Stimulated activated CD4-positive, alpha-beta T cell treated with anti-CD3 and anti-CD28 coated beads, Interleukin-4, amount 100 ng/mL, for 4 hours (primary cell): ENCODE results near the gene BPIFA2.
"Not testable (repeated sequence)": the region's sequence is repeated elsewhere in the genome, so short reads cannot be mapped to it uniquely, and the experiment has no call there.

Source experiments
- DNase-seq, 2 experiments: peaks; one replicate each; pipeline ENCODE4 v3.0.0-alpha.2; 2020

Gene BPIFA2

DNA sequence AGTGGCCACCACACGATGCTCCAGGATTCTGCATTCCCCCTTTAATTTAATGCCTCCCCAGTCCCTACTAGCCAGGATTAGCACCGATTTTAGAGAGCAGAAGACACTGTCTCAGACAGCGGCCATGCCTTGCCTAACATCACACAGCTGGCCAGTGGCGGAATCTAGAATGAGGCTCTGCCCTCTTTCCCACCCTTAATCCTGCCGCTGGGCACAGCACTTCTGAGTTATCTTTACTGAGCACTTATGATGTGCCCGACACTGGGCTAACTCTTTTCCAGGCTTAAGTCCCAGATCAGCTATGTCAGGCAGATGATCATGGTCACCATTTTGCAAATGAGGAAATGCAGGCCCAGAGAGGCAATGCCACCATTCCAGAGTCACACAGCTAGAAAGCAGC, 5.6 kb upstream of the BPIFA2 start:
- no peak for DNase-seq

DNA sequence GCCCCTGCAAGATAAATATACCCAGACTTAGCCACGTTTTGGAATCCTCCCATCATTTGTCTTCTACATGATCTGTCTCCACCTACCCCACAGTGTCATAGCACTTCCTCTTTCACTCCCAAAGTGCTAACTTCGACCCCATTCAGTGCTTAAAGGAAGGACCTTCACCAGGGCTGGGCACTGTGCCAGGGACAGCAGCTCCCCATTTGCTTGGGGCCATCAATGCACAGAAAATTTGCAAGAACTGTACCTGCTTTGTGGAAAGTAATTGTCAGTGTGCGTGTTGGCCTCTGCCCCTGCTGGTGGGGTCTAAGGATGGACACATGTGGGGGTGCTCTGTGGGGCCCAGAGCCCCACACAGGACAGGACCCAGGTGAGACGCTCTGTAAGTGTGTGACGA, 5.2 kb upstream of the BPIFA2 start:
- DNase-seq: no peak

DNA sequence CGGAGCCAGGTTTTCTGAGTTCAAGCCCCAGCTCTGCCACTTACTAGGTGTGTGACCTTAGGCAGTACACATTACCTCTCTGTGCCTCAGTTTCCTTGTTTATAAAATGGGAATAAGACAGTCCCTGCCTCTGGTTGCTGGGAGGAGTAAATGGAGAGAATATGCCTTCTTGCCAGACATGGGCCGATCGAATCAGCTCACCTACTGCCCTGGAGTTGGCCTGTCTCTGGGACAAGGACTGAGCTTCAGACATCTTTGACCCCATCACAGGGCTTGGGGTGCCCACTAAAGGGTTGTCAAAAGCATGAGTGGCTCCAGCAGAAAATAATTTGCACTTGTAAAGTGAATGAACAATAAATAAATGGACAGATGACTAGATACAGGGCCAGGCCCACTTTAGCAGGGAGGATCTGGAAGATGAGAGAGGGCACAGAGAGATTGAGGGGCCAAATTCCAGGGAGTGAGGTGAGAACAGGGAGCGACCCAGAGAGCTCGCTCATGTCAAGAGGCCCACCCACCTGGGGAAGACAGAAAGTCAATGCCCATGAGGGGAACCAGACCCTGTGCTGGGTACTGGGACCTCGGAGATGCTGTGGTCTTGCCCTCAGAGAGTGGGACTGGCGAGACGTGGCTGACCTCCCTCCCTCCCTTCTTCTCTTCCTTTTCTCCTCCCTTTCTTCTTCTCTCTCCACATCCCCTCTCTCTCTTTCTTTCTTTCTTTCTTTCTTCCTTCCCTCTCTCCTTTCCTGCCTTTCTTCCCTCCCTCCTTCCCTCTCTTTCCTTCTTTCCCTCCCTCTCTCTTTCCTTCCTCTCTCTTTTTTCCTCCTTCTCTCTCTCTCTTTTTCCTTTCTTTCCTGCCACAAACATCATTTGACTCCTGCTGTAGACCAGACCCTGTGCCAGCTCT, 3.9 kb upstream of the BPIFA2 start:
- no peak for DNase-seq

DNA sequence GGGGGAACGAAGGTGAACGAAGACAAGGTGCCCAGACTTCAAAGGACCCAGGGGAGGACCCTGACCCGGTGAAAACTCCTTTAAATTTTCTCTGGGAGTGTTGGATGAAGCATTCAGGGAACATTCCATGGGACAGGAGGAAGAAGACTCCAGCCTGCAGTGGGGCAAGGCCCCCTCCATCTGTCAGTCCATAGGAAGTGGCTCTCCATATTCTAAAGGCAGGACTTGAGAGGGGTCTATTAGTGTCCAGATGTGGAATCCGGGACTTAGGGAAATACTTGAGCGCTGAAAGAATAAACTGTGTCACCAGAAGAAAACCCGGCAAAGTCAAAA, 3.2 kb upstream of the BPIFA2 start:
- DNase-seq: no peak

DNA sequence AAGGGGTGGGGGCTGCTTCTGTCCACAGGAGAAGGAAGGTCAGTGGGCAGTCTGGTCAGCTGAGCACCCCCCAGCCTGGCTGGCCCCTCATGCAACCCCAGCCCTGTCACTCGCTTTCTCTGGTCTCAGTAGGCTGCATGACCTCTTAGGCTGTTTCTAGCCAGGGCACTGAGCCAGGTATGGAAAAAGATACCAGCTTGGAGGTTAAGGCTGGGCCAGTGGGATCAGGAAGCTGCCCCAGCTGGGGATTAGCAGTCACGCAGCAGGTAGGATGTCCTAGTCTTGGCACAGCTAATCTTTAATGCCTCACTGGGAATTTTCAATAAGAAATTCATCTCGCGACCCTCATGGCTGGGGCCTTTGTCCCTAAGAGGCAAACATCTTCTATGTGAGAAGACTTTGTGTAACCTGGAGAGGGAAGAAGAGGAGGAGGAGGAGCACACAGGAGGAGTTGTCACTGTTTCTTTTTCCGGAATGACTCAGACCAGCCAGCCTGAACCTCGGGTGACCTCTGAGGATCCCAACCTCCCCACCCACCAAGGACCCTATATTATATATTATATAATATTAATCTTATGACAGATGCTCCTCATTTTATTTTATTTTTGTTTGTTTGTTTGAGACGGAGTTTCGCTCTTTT, 2.4 kb upstream of the BPIFA2 start:
- DNase-seq: no peak

DNA sequence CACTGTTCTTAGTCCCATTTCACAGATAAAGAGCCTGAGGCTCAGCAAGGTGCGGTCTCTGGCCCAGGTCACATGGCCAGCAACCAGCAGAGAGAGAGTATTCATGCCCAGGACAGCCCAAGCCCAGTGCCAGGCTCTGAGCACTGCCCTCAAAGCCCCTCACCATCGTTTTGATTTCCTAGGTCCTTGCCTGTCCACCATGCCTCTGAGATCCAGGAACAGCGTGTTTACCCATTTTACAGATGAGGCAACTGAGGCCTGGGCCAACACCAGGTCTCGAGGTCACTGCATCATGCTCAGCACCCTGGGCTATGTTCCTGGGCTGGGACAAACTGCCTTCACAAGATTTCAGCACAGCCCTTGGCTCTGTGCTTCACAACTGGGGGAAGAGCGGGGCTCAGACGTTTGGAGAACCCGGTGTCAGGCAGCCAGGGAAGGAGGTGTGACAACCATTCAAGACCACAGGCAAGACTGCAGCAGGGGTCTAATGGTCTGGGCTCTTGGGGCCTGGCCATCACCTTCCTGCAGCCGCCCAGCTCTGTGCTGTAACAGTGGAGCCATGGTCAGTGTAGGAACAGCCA, 1.3 kb upstream of the BPIFA2 start:
- no peak for DNase-seq

DNA sequence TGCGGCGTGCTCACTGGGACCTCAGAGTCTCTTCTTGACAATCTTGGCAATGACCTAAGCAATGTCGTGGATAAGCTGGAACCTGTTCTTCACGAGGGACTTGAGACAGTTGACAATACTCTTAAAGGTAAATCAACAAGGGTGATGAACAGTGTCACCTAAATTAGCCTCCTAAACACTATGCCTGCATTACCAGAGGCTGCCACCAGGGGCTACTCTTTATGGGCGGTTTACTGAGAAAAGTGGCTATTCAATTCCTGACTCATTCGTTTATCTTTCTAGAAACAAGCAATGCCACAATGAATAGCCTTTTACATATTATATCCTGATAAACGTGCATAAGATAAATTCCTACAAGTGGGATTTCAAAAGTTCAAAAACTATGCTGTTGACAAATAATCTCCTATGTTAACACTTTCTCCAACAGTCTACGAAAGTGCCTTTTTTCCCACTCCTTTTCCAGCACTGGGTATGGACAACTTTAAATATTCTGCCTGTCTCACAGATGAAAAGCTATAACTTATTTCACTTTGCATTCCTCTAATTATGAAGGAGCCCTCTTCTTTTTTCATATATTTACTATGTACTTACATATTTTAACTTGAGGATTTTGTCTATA, 1.3 kb downstream of the BPIFA2 start:
- DNase-seq: peak in 1 of 2 experiments; percentile 9

DNA sequence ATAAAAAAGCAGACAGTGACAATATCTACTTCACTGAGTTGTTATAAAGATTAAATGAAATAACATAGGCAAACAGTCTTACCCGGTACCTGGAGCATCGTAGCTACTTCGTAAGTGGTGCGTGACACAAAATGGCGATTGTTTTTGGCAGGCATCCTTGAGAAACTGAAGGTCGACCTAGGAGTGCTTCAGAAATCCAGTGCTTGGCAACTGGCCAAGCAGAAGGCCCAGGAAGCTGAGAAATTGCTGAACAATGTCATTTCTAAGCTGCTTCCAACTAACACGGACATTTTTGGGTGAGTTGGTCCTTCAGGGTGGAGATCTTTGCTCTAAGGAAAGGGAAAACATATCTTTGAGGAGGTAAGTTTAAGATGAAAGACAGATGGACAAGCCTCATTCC, 4.8 kb downstream of the BPIFA2 start:
- DNase-seq: no peak

DNA sequence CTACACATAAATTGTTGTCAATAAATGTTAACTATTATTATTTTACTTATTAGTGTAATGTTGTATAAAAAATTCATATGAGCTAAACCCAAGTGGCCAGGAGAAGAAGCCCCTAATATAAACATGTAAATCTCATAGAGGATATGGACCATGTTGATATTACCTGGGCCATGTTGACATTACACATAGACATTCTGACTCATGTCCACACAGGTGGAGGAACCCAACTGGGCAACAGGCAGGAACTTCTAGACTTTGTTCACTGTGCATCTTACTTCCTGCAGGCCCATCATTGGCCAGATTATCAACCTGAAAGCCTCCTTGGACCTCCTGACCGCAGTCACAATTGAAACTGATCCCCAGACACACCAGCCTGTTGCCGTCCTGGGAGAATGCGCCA, 7.2 kb downstream of the BPIFA2 start:
- no peak for DNase-seq

DNA sequence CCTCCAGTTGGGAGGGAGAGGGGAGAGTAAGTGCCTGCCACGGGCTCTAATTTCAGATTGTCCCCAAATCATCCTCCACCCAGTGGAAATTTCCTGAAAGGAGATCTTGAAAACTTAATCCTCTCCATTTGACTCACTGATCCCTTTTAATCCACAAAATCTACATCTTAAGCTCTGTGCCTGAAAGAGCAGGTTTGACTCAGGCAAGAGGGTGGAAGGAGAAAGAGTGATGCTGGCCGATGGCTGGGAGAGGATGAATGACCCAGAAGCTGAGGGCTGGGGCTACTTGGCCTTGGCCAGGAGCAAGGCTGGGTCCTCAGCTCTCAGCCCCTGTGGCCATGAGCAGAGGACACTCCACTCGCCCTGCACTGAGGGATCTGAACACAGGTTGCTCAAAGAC, 8.1 kb downstream of the BPIFA2 start:
- DNase-seq: no peak

DNA sequence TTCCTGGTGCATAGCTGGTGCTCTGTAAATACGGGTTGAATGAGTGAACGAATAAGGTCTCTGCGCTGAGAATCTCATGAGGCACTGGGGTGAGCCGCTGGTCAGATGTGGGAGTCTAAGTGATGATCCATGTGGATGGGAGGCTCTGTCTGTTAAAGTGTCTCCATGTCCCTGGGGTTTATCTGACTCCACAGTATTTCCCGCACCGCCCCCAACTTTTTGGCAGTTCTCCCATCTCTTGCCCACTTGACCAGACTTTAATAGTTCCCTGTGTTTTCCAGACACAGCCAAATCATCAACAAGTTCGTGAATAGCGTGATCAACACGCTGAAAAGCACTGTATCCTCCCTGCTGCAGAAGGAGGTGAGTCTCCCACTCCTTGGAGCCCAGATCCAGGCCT, 9.9 kb downstream of the BPIFA2 start:
- DNase-seq: no peak

DNA sequence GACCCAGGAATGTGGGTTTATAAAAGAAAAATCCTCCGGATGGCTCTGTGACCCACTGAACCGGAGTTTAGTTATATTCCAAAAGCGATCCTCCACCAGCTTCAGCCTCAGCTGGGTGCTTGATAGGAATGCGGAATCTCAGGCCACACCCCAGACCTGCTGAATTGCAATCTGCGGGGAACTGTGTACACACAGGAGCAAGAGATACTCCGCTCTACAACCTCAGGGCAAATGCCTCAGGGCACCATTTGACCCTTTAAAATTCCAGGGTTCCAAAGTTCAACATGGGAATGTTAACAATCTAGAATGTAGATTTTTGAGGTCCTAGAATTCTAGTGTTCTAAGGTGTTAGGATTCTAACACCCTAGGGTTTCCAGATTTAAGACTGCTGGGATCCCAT, 10.8 kb downstream of the BPIFA2 start:
- DNase-seq: no peak

DNA sequence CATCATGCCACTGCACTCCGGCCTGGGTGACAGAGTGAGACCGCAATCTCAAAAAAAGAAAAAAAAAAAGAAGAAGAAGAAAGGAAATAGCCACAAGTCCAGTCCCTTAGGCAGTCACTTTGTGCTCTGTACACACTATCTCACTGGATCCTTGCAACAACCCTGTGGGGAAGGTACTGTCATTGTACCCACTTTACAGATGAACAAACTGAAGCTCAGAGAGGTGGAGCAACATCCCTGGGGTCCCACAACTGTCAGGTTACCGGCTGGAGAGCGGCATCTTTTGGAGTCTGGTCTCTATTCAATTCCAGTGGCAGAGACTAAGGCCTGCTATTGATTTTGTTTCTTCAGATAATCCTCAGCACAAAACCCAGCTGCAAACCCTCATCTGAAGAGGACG, 12.2 kb downstream of the BPIFA2 start:
- DNase-seq: no peak

DNA sequence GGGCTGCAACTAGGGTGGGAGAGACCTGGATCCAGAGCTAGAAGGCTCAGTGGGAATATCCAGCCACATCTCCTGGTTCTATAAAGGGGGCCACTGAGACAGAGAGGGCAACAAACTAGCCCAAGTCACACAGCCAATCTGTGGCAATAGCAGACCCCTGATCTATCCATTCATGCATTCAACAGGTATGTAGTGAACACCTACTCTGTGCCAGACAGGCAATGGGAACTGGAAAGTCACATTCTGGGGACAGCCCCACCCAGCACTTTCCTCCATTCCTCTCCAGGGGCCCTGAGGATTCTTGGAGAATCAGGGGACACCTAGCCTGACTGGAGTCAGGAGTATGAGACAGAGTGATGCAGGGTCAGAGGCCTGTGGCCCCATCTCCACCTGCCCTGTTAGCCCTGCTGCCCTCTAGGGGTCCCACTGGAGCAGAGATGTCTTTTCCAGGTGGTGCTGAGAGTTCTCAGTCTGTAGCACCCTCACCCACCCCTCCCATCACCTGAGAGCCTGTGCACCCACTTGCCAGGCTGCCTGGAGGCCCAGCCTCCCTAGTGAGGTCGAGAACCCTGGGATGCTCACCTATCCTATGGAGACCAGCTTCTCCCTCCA, 13.6 kb downstream of the BPIFA2 start:
- no peak for DNase-seq

DNA sequence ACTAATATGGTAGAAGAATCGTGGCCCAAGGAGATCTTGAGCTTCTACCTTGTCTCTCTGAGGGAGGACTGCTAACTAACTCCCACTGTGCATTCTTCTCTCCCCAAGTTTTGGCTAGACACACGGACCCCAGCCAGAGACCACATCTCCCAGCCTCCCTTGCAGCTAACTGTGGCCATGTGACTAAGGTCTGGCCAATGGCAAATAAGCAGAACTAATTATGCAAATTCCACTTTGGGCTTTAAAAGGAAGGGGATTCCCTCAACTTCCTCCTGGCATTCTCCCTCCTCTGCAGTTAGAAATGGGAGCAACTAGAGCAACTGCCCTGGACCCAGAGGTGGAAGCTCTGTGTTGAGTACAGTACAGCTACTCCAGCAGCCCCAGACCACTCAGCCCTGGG, 15.4 kb downstream of the BPIFA2 start:
- DNase-seq: no peak

DNA sequence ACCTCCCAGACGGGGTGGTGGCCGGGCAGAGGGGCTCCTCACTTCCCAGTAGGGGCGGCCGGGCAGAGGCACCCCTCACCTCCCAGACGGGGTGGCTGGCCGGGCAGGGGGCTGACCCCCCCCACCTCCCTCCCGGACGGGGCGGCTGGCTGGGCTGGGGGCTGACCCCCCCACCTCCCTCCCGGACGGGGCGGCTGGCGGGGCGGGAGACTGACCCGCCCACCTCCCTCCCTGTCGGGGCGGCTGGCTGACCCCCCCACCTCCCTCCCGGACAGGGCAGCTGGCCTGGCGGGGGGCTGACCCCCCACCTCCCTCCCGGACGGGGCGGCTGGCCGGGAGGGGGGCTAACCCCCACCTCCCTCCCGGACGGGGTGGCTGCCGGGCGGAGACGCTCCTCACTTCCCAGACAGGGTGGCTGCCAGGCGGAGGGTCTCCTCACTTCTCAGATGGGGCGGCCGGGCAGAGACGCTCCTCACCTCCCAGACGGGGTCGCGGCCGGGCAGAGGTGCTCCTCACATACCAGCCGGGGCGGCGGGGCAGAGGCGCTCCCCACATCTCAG, 17.2 kb downstream of the BPIFA2 start:
- not testable (repeated sequence) for DNase-seq

DNA sequence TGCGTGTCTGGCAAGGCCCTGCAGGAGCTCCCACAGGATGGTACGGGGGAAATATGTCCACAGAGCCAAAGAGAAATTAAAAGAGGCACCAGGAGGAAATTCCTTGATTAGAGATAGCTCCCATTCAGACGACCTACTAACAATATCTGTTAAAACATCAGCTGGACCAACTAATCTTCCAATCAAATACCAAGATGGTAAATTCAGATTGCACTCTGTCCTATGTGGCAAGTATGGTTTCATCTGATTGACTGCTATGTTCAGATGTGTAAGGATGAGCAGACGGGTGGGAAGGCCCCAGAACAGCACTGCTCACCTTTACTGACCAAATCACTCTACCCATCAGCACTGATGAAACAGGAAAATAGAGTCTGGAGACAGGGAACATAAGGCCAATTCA, 19.5 kb downstream of the BPIFA2 start:
- DNase-seq: no peak

DNA sequence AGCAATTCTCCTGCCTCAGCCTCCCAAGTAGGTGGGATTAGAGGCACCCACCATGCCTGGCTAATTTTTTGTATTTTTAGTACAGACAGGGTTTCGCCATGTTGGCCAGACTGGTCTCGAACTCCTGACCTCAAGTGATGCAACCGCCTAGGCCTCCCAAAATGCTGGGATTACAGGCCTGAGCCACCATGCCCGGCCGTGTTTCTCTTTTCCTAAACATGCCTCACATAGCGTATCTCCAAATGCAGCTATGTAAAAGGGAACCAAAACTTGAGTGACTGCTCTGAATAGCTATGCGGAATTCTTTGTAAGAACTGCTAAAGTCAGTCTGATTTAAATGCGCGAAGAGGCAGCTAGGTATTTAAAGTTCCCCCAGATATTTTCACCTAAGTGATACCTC, 20.5 kb downstream of the BPIFA2 start:
- DNase-seq: no peak

DNA sequence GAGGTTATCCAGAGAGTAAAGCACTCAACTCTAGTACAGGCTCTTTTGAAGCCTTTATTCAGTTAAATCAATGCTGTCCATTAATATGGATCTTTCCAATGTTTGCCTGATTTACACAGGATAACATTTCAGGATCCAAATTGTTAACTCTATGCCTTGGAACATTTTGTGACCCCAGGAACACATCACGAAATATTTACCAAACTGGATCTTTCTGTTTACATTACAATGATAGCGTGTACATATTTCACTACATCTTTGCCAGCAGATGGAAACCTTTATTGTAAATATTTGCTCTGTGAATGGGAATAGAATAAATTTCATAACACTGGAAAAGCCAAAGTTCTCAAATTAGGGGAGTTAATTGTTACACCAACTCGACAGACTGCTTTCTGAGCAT, 23.5 kb downstream of the BPIFA2 start:
- no peak for DNase-seq

DNA sequence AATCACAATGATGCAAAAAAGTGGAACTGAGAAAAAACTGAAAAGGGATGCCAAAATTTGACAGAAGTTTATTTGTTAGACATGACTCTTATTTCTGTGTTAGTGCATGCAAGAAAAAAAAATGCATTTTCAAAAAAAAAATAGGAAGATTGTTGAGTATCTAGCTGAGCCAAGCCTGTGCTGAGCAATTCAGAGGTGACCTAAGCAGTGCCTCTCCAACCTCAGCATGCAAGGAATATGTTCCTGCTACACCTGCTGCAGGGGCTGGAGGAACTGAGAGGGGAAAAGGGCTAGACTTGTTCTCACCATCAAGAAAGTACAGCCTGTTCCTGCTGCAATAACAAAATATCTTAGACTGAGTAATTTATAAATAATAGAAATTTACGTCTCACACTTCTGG, 24.0 kb downstream of the BPIFA2 start:
- DNase-seq: no peak

DNA sequence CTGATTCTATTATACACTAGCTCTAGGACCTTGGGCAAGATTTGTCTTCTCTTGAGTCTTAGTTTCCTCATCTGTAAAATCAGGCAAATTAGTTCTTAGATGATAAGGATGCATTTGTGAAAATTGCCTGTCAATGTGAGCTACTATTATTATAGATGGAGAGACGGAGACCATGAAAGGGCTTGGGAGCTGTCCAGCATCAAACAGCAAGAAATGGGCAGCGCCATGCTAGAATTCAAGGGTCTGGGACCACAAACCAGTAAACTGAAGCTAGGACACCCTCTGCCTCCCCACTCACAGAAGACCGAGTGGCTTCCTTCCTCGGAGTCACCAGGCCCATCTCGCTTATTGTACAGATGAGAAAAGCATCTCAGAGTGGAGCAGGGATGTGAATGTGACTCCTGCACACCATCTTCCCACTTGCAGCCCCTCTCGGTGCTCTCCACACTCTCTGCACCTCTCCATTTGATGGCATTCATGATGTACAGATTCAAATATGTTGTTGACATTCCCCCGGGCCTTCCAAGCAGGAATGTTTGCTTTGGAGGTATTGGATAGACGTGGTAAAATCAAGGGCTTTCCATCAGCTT, 25.0 kb downstream of the BPIFA2 start:
- DNase-seq: no peak

DNA sequence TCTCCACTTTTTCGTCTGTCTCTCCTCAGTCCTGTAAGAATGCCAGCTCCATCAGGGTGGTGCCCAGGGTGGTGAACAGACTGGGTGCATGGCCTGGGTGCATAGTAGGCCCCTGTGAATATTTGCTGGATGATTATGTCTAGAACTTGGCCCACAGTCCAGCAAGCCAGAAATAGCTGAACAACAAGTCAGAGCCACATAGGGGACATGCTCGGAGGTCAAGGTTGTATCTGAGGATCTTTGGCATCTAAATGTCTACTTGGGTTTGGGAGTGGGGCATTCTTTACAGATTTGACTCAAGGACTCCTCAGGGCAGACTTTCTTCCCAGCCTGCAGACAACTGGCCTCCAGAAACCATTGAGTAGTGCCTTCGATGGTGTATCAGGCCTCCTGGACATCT, 31.1 kb downstream of the BPIFA2 start:
- no peak for DNase-seq

DNA sequence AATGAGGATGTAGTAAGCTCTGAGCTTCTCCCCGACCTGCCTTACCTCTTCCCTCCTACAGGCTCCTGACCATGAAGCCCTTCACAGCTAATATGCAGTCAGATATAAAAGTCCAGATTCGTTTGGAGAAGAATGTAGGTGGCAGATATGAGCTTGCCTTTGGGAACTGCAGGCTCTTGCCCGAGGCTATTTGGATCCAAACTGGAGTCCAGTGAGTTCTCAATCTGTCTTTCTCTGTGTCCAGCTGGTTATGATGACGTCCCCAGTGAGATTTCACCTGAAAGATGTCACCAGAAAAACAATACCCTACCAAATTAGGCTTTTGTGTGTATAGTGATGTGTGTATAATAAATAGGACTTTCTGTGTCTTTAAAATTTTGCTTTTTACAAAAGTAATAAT, 34.5 kb downstream of the BPIFA2 start:
- no peak for DNase-seq
